Sigmoid colon (tissue), 7 donors: ENCODE results near the gene HNRNPA3. TPM values are rescaled to one million over a fixed set of nuclear protein-coding genes. Genes with fewer than 3 reads are reported as not detected.
A peak's percentile ranks its signal among the peaks of the same experiment; 100 is the strongest.

ENCODE experiments used
- DNase-seq: peaks from one replicate; pipeline ENCODE4 v3.0.0-alpha.2; 2019
- H3K27ac ChIP-seq, 4 donors: fragments of 200-600 bp; sonication (generic); one replicate each; pipeline ENCODE4 v1.5.1; 2016 to 2019; ENCODE audit warnings: mild to moderate bottlenecking in 1 of 4
- H3K27me3 ChIP-seq, 3 donors: fragments of 200-600 bp; sonication (generic); one replicate each; pipeline ENCODE4 v1.5.1; 2019; ENCODE audit warnings: mild to moderate bottlenecking in 1 of 3
- H3K36me3 ChIP-seq, 4 donors: fragments of 200-600 bp; sonication (generic); one replicate each; pipeline ENCODE4 v1.5.1; 2016 to 2019
- H3K4me1 ChIP-seq, 4 donors: fragments of 200-600 bp; sonication (generic); one replicate each; pipeline ENCODE4 v1.5.1; 2017 to 2019
- H3K4me3 ChIP-seq, 4 donors: fragments of 200-600 bp; sonication (generic); one replicate each; pipeline ENCODE4 v1.5.1; 2017 to 2019; ENCODE audit warnings: mild to moderate bottlenecking in 2 of 4, moderate library complexity in 1 of 4
- H3K9me3 ChIP-seq, 4 donors: fragments of 200-600 bp in 3 of 4; sonication (generic) in 3 of 4; one replicate each; pipeline versions ENCODE4 v1.5.1 to v1.6.1; 2013 to 2019
- EP300 ChIP-seq, 4 donors: sonication (generic); formaldehyde crosslinking; IDR thresholded peaks; one replicate each; pipeline ENCODE4 v1.6.1; 2017; ENCODE audit warnings: antibody characterized with exemption in 4 of 4
- POLR2A ChIP-seq, 2 donors: fragments of 450-650 bp; IDR thresholded peaks; one replicate each; pipeline ENCODE4 v1.6.1; 2016; ENCODE audit warnings: antibody characterized with exemption in 2 of 2, mild to moderate bottlenecking in 2 of 2, moderate library complexity in 2 of 2
- POLR2AphosphoS5 ChIP-seq, 4 donors: sonication (generic); formaldehyde crosslinking; IDR thresholded peaks; one replicate each; pipeline ENCODE4 v1.6.1; 2017; ENCODE audit warnings: antibody characterized with exemption in 4 of 4
- WGBS, 2 donors: extraction: QIAGEN DNeasy Blood & Tissue Kit; methylation state at CpG; one replicate each; pipeline ENCODE4 v1.1.7; 2013; 5-methylcytosine and 5-hydroxymethylcytosine counted together
- intact Hi-C: fragments of 100-400 bp; cut with DNase I; formaldehyde crosslinking; loops from one replicate; pipeline ENCODE4 v1.15.1; 2023
- polyA plus RNA-seq, 3 donors: library from polyadenylated mRNA; stranded (reverse); fragments of 200-250 nt; gene quantifications; one replicate each; pipeline ENCODE4 v1.2.3, GENCODE V29; 2013
- total RNA-seq, 4 donors: library from RNA; depleted of rRNA; stranded (reverse); fragments of >200 nt; gene quantifications; one replicate each; pipeline ENCODE4 v1.1.0, GENCODE V29; 2016
- TF ChIP-seq, protein P1 (sequence below), 4 experiments: fragments of 450-650 bp in 3 of 4; fragments of 200-600 bp in 1 of 4; IDR thresholded peaks; one replicate each; pipeline ENCODE4 v1.5.1; 2016 to 2019; ENCODE audit warnings: antibody characterized with exemption in 4 of 4, mild to moderate bottlenecking in 3 of 4, moderate library complexity in 2 of 4
- donor health status: healthy with polysubstance abuse.
- donor health status: Bipolar disorder and iron deficiency.
- donor health status: healthy.

HNRNPA3 gene
- total and polyA plus RNA-seq, 7 donors = 69.2 to 261 (median 82.1) TPM

DNA sequence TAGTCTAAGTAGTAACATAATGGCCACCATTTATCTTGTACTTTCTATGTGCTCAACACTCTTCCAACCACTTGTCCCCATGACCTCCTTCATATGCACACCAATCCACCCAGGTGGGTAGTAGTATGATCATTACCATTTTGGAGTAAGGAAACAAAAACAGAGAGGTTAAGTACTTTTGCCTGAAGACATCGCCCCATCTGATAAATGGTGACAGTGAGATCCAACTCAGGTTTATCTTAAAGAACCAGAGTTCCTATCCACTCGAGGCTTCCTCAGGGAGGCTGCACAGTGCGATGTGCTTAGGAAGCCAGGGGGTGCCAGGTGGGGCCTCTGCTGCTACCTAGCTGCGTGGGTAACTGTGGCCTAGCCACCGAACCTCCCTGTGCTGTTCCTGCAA is 37.9 kb downstream of the HNRNPA3 start:
- H3K4me1 ChIP-seq = peaks cover 0 to 100% (median 92%) of the 10 kb centered on the region in 4 donors
- 86 to 92% methylated on average over 5 of the region's 5 CpGs for WGBS, 2 donors
- no peak overlapping the region for H3K4me3 ChIP-seq
- intact Hi-C loops = no loop called here
- no peaks in the 10 kb centered on the region for H3K9me3 ChIP-seq
- DNase-seq = no peak
- peak overlapping the region in 2 of 4 donors; percentile 57 to 72 for H3K27ac ChIP-seq
- no peak for TF ChIP-seq EP300 (IDR thresholded peaks at IDR 0.05)
- TF ChIP-seq, protein P1, sequence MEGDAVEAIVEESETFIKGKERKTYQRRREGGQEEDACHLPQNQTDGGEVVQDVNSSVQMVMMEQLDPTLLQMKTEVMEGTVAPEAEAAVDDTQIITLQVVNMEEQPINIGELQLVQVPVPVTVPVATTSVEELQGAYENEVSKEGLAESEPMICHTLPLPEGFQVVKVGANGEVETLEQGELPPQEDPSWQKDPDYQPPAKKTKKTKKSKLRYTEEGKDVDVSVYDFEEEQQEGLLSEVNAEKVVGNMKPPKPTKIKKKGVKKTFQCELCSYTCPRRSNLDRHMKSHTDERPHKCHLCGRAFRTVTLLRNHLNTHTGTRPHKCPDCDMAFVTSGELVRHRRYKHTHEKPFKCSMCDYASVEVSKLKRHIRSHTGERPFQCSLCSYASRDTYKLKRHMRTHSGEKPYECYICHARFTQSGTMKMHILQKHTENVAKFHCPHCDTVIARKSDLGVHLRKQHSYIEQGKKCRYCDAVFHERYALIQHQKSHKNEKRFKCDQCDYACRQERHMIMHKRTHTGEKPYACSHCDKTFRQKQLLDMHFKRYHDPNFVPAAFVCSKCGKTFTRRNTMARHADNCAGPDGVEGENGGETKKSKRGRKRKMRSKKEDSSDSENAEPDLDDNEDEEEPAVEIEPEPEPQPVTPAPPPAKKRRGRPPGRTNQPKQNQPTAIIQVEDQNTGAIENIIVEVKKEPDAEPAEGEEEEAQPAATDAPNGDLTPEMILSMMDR (IDR thresholded peaks at IDR 0.05) = no peak
- TF ChIP-seq POLR2A (IDR thresholded peaks at IDR 0.05) = no peak
- no peak for TF ChIP-seq POLR2AphosphoS5 (IDR thresholded peaks at IDR 0.05)
- H3K36me3 ChIP-seq = no peaks in the 10 kb centered on the region
- H3K27me3 ChIP-seq = no peaks in the 10 kb centered on the region

DNA sequence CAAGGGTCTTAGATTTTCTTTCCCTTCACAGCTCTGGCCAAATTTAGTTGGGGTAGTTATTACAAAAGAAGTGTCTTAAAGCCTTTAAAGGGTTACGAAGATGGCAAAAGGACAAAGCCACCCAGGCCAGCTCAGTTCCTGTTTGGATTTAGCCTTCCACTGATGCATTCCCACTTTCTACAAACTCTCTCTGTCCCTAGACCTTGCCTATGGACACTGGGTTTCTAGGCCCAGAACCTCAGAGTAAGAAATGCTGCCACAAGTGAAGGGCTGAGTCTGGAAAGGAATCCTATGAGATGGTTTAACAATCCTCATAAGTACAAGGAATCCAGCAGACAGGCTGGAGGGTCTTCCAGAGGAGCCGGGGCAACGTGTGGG is 38.6 kb downstream of the HNRNPA3 start:
- Histone ChIP-seq H3K4me1 (peaks cover 0 to 100% (median 92%) of the 10 kb centered on the region in 4 donors), H3K4me3 (no peak overlapping the region), H3K27ac (peak overlapping the region; percentile 50 to 72 (median 60)), H3K27me3 (no peaks in the 10 kb centered on the region), H3K9me3 (no peaks in the 10 kb centered on the region), H3K36me3 (no peaks in the 10 kb centered on the region)
- DNase-seq = no peak
- WGBS, 2 donors = 78 to 85% methylated on average over 3 of the region's 3 CpGs
- TF ChIP-seq, protein P1 (IDR thresholded peaks at IDR 0.05) = no peak
- TF ChIP-seq POLR2A (IDR thresholded peaks at IDR 0.05) = no peak
- no peak for TF ChIP-seq POLR2AphosphoS5 (IDR thresholded peaks at IDR 0.05)
- no peak for TF ChIP-seq EP300 (IDR thresholded peaks at IDR 0.05)
- intact Hi-C loops = no loop called here

GRCh38 chr2:177252808-177253531 is 40.4 kb downstream of the HNRNPA3 start:
- Histone ChIP-seq H3K4me3 (no peak overlapping the region), H3K9me3 (no peaks in the 10 kb centered on the region), H3K4me1 (peaks cover 0 to 99% (median 90%) of the 10 kb centered on the region in 4 donors), H3K27me3 (no peaks in the 10 kb centered on the region), H3K36me3 (no peaks in the 10 kb centered on the region), H3K27ac (peak overlapping the region; percentile 50 to 72 (median 60))
- no peak for TF ChIP-seq POLR2AphosphoS5 (IDR thresholded peaks at IDR 0.05)
- no peak for TF ChIP-seq POLR2A (IDR thresholded peaks at IDR 0.05)
- WGBS, 2 donors = 90 to 92% methylated on average over 5 of the region's 5 CpGs
- intact Hi-C loops = no loop called here
- no peak for DNase-seq

DNA sequence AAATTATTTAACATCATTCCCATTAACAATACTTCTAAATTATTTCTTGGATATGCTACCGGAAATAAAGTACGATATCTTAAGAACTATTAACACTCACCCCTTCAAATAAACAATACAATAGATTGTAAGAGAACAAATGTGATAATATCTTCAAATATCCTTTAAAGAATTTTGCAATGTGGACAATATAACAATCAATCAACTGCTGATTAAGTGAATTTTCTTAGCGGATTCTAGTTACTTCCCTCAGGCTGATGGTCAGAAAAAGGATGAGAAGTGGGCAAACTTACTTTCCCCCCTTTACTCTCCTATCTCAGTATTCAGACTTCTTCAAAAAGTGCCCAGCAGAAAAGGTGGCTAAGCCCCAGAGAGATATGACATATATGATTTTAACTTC is 41.1 kb downstream of the HNRNPA3 start:
- Histone ChIP-seq H3K9me3 (no peaks in the 10 kb centered on the region), H3K36me3 (no peaks in the 10 kb centered on the region), H3K4me3 (no peak overlapping the region), H3K4me1 (peaks cover 0 to 97% (median 84%) of the 10 kb centered on the region in 4 donors), H3K27ac (peak overlapping the region in 2 of 4 donors; percentile 57 to 72), H3K27me3 (no peaks in the 10 kb centered on the region)
- no peak for DNase-seq
- WGBS, 2 donors = 60 to 86% methylated on average over 3 of the region's 3 CpGs
- TF ChIP-seq, protein P1 (IDR thresholded peaks at IDR 0.05) = no peak
- no peak for TF ChIP-seq EP300 (IDR thresholded peaks at IDR 0.05)
- no peak for TF ChIP-seq POLR2A (IDR thresholded peaks at IDR 0.05)
- TF ChIP-seq POLR2AphosphoS5 (IDR thresholded peaks at IDR 0.05) = no peak
- intact Hi-C loops = no loop called here

GRCh38 chr2:177254433-177255226 is 42.0 kb downstream of the HNRNPA3 start:
- no peak overlapping the region for H3K4me3 ChIP-seq
- peak overlapping the region in 2 of 4 donors; percentile 57 to 72 for H3K27ac ChIP-seq
- TF ChIP-seq POLR2A (IDR thresholded peaks at IDR 0.05) (no peak), POLR2AphosphoS5 (IDR thresholded peaks at IDR 0.05) (no peak), EP300 (IDR thresholded peaks at IDR 0.05) (no peak)
- TF ChIP-seq, protein P1 (IDR thresholded peaks at IDR 0.05) = no peak
- intact Hi-C loops = no loop called here
- DNase-seq = peak; percentile 67
- peaks cover 0 to 97% (median 86%) of the 10 kb centered on the region in 4 donors for H3K4me1 ChIP-seq
- WGBS, 2 donors = 13 to 59% methylated on average over 11 of the region's 11 CpGs
- H3K27me3 ChIP-seq = no peaks in the 10 kb centered on the region
- H3K9me3 ChIP-seq = no peaks in the 10 kb centered on the region
- no peaks in the 10 kb centered on the region for H3K36me3 ChIP-seq
